PC-9 (cell line): ENCODE data around the gene CALCA. TPM values are rescaled to one million over a fixed set of nuclear protein-coding genes. Genes with fewer than 3 reads are reported as not detected.

Experiments used
- BruUV-seq: library from RNA; stranded (reverse); fragments of 400-500 nt; replicated peaks from 2 replicates; lab custom pipeline; 2021; lab: Mats Ljungman, UMichigan
- CTCF ChIA-PET: fragments of 300-600 bp; sonication (Branson Sonifier 250); formaldehyde crosslinking; loops from one replicate; lab custom pipeline; 2022; ENCODE audit warnings: antibody characterized with exemption; lab: Charles Lee
- POLR2A ChIA-PET: fragments of 300-600 bp; sonication (Branson Sonifier 250); formaldehyde crosslinking; loops from one replicate; lab custom pipeline; 2022; ENCODE audit warnings: antibody characterized with exemption; ENCODE audit not compliant: unreplicated experiment; lab: Charles Lee
- DNase-seq, 2 experiments: peaks; one replicate each; pipeline versions ENCODE4 v3.0.0 to v3.0.0-alpha.2; 2015 to 2022; ENCODE audit warnings: mixed read lengths in 1 of 2
- H2AFZ ChIP-seq: fragments of 200-600 bp; sonication (generic); 2 replicates; pipeline ENCODE4 v1.8.1; 2017; ENCODE audit warnings: antibody characterized with exemption
- H3F3A ChIP-seq: fragments of 200-600 bp; sonication (generic); 2 replicates; pipeline ENCODE4 v1.8.1; 2017; ENCODE audit warnings: antibody characterized with exemption, mild to moderate bottlenecking, low read depth; ENCODE audit not compliant: insufficient read depth
- H3K27ac ChIP-seq: fragments of 200-600 bp; sonication (generic); 2 replicates; pipeline ENCODE4 v1.6.1; 2016; ENCODE audit warnings: mixed run types
- H3K27me3 ChIP-seq: fragments of 200-600 bp; sonication (generic); 2 replicates; pipeline ENCODE4 v1.6.1; 2016; ENCODE audit warnings: low read depth, mixed run types; ENCODE audit not compliant: insufficient read depth
- H3K36me3 ChIP-seq: fragments of 200-600 bp; sonication (generic); 2 replicates; pipeline ENCODE4 v1.6.1; 2016; ENCODE audit warnings: low read depth, mixed run types
- H3K4me1 ChIP-seq: fragments of 200-600 bp; sonication (generic); replicated peaks from 2 replicates; pipeline ENCODE4 v1.6.1; 2016; ENCODE audit warnings: mixed run types; ENCODE audit not compliant: insufficient read depth
- H3K4me2 ChIP-seq: fragments of 200-600 bp; sonication (generic); 2 replicates; pipeline ENCODE4 v1.6.1; 2017; ENCODE audit warnings: mixed run types
- H3K4me3 ChIP-seq: fragments of 200-600 bp; sonication (generic); 2 replicates; pipeline ENCODE4 v1.6.1; 2016; ENCODE audit warnings: mixed run types
- H3K79me2 ChIP-seq: fragments of 200-600 bp; sonication (generic); 2 replicates; pipeline ENCODE4 v1.6.1; 2017; ENCODE audit warnings: low read depth, mixed run types
- H3K9me2 ChIP-seq: fragments of 200-600 bp; sonication (generic); 2 replicates; pipeline ENCODE4 v1.8.1; 2017; ENCODE audit warnings: mild to moderate bottlenecking; ENCODE audit not compliant: insufficient read depth
- H3K9me3 ChIP-seq: fragments of 200-600 bp; sonication (generic); 2 replicates; pipeline ENCODE4 v1.8.1; 2016; ENCODE audit warnings: low read depth; ENCODE audit not compliant: insufficient read depth
- H4K20me1 ChIP-seq: fragments of 200-600 bp; sonication (generic); 2 replicates; pipeline ENCODE4 v1.8.1; 2017; ENCODE audit not compliant: insufficient read depth
- CTCF ChIP-seq: fragments of 200-600 bp; sonication (generic); conservative IDR thresholded peaks from 2 replicates; pipeline ENCODE4 v1.6.1; 2017; ENCODE audit warnings: mixed run types, antibody characterized with exemption, mild to moderate bottlenecking, moderate library complexity
- EZH2 ChIP-seq: fragments of 200-600 bp; sonication (generic); IDR thresholded peaks from 2 replicates; pipeline ENCODE4 v1.8.0; 2017; ENCODE audit warnings: antibody characterized with exemption, low read depth
- intact Hi-C: fragments of 100-400 bp; cut with micrococcal nuclease; formaldehyde crosslinking; loops from one replicate; pipeline ENCODE4 v1.10.0; 2022; ENCODE audit not compliant: unreplicated experiment
- total RNA-seq: library from RNA; stranded (reverse); gene quantifications from 2 replicates; pipeline ENCODE4 v1.2.3, GENCODE V29; 2021

CALCA gene
- total RNA-seq, 1 experiment from 2014 or later: not detected

GRCh38 chr11:14932447-14932846 lies 39.7 kb downstream of the CALCA start:
- no peaks in the 10 kb centered on the region for H3K9me2 ChIP-seq
- no peak overlapping the region for H3K4me2 ChIP-seq
- no peak overlapping the region for H2AFZ ChIP-seq
- H3K9me3 ChIP-seq: no peaks in the 10 kb centered on the region
- H4K20me1 ChIP-seq: no peaks in the 10 kb centered on the region
- H3K27ac ChIP-seq: no peak overlapping the region
- no peaks in the 10 kb centered on the region for H3K36me3 ChIP-seq
- H3F3A ChIP-seq: no peaks in the 10 kb centered on the region
- no peaks in the 10 kb centered on the region for H3K79me2 ChIP-seq
- TF ChIP-seq EZH2 (no peak), CTCF (no peak)
- ChIA-PET POLR2A (no interaction called here), CTCF (no interaction called here)
- H3K4me1 ChIP-seq: no peaks in the 10 kb centered on the region
- no peak overlapping the region for H3K4me3 ChIP-seq
- BruUV-seq: no TSS peak
- intact Hi-C loops: no loop called here
- DNase-seq: no peak
- no peaks in the 10 kb centered on the region for H3K27me3 ChIP-seq

- no peaks in the 10 kb centered on the region for H3K36me3 ChIP-seq
- H3K4me2 ChIP-seq: no peak overlapping the region
- H3F3A ChIP-seq: no peaks in the 10 kb centered on the region
- H3K9me3 ChIP-seq: no peaks in the 10 kb centered on the region
- ChIA-PET POLR2A (no interaction called here), CTCF (no interaction called here)
- DNase-seq: no peak
- H3K27me3 ChIP-seq: no peaks in the 10 kb centered on the region
- no peak overlapping the region for H3K4me3 ChIP-seq
- no peak overlapping the region for H2AFZ ChIP-seq
- H3K9me2 ChIP-seq: no peaks in the 10 kb centered on the region
- no peaks in the 10 kb centered on the region for H4K20me1 ChIP-seq
- no peaks in the 10 kb centered on the region for H3K79me2 ChIP-seq
- H3K27ac ChIP-seq: no peak overlapping the region
- intact Hi-C loops: no loop called here
- BruUV-seq: no TSS peak
- no peaks in the 10 kb centered on the region for H3K4me1 ChIP-seq
- no peak for TF ChIP-seq EZH2
Measured at GRCh38 chr11:14930369-14930768, 41.8 kb downstream of the CALCA start.

GRCh38 chr11:14927146-14927545 lies 45.0 kb downstream of the CALCA start:
- Histone ChIP-seq H3K9me3 (no peaks in the 10 kb centered on the region), H3K4me3 (no peak overlapping the region), H3K36me3 (no peaks in the 10 kb centered on the region), H3K4me1 (no peaks in the 10 kb centered on the region), H3F3A (no peaks in the 10 kb centered on the region), H4K20me1 (no peaks in the 10 kb centered on the region), H3K27ac (no peak overlapping the region), H3K27me3 (no peaks in the 10 kb centered on the region), H3K79me2 (no peaks in the 10 kb centered on the region), H2AFZ (no peak overlapping the region), H3K9me2 (no peaks in the 10 kb centered on the region), H3K4me2 (no peak overlapping the region)
- DNase-seq: no peak
- no TSS peak for BruUV-seq
- intact Hi-C loops: no loop called here
- TF ChIP-seq CTCF (no peak), EZH2 (no peak)
- POLR2A ChIA-PET: no interaction called here
- CTCF ChIA-PET: no interaction called here

- H3K27me3 ChIP-seq: no peaks in the 10 kb centered on the region
- no peaks in the 10 kb centered on the region for H4K20me1 ChIP-seq
- no peak for TF ChIP-seq CTCF
- TF ChIP-seq EZH2: no peak
- ChIA-PET POLR2A (no interaction called here), CTCF (interaction anchor here (0.6 kb wide), 1 partner anchor 24 kb away, joined by 3 read pairs; no protein-coding TSS in a partner anchor)
- intact Hi-C loops: no loop called here
- H3K9me2 ChIP-seq: no peaks in the 10 kb centered on the region
- no peaks in the 10 kb centered on the region for H3K9me3 ChIP-seq
- no peak for DNase-seq
- no peak overlapping the region for H3K4me2 ChIP-seq
- H3K4me3 ChIP-seq: no peak overlapping the region
- H3K79me2 ChIP-seq: no peaks in the 10 kb centered on the region
- no peak overlapping the region for H3K27ac ChIP-seq
- H3K4me1 ChIP-seq: no peaks in the 10 kb centered on the region
- no TSS peak for BruUV-seq
- H2AFZ ChIP-seq: no peak overlapping the region
- no peaks in the 10 kb centered on the region for H3F3A ChIP-seq
- H3K36me3 ChIP-seq: no peaks in the 10 kb centered on the region
Measured at GRCh38 chr11:14924318-14924717, 47.8 kb downstream of the CALCA start.
